Endothelial cell of umbilical vein (primary cell): Measurements from ENCODE around the gene TLE3. TPM values are rescaled to one million over a fixed set of nuclear protein-coding genes. Genes with fewer than 3 reads are reported as not detected.

Experiments
- BruUV-seq: library from RNA; stranded (reverse); fragments of 400-500 nt; replicated peaks from 2 replicates; lab custom pipeline; 2021; lab: Mats Ljungman, UMichigan
- CTCF ChIA-PET: fragments of 300-600, 350-600 bp; sonication (Branson Sonifier 250); formaldehyde crosslinking; loops from one replicate; lab custom pipeline; 2021; ENCODE audit warnings: antibody characterized with exemption, inconsistent platforms; lab: Charles Lee
- POLR2A ChIA-PET: fragments of 300-600, 350-600 bp; sonication (Branson Sonifier 250); formaldehyde crosslinking; loops from one replicate; lab custom pipeline; 2021; ENCODE audit warnings: antibody characterized with exemption, inconsistent platforms; lab: Charles Lee
- DNase-seq: peaks from one replicate; pipeline ENCODE4 v3.0.0-alpha.2; 2011; ENCODE audit warnings: low read depth, low spot score
- FAIRE-seq: peaks from 2 replicates; lab custom pipeline; 2011; peaks lifted over from hg19 to GRCh38; lab: Jason Lieb, UNC
- H2AFZ ChIP-seq: 2 replicates; pipeline ENCODE4 v1.6.0; 2012; ENCODE audit warnings: low read depth, low read length, control low read depth, inconsistent platforms
- H3K27ac ChIP-seq: 2 replicates; pipeline ENCODE4 v1.5.1; 2011; ENCODE audit warnings: low read depth, mild to moderate bottlenecking, control low read depth, low read length, moderate library complexity; ENCODE audit not compliant: insufficient read depth
- H3K27me3 ChIP-seq, 2 experiments: 2 replicates each; pipeline versions ENCODE4 v1.6.0 to v1.6.1; 2011; ENCODE audit warnings: low read length in 2 of 2, mixed read lengths in 1 of 2; ENCODE audit not compliant: control insufficient read depth in 2 of 2, insufficient read depth in 2 of 2
- H3K36me3 ChIP-seq, 2 experiments: 2 replicates in 1 of 2; 3 replicates in 1 of 2; pipeline ENCODE4 v1.5.1; 2011; ENCODE audit warnings: low read length in 2 of 2, mild to moderate bottlenecking in 1 of 2, moderate library complexity in 1 of 2; ENCODE audit not compliant: control insufficient read depth in 2 of 2, insufficient read depth in 2 of 2; ENCODE audit errors: extremely low read depth in 1 of 2
- H3K4me1 ChIP-seq: 3 replicates; pipeline ENCODE4 v1.5.1; 2011; ENCODE audit warnings: mild to moderate bottlenecking, low read length; ENCODE audit not compliant: control insufficient read depth, insufficient read depth; ENCODE audit errors: extremely low read depth
- H3K4me2 ChIP-seq: 2 replicates; pipeline ENCODE4 v1.6.1; 2011; ENCODE audit warnings: low read length, control low read depth, mixed read lengths; ENCODE audit not compliant: insufficient read depth
- H3K4me3 ChIP-seq, 3 experiments: fragments of 200-600 bp in 1 of 3; sonication (generic), shearing (Covaris generic) in 1 of 3; replicated peaks in 1 of 3; 2 replicates each; pipeline ENCODE4 v1.5.1; 2011 to 2016; ENCODE audit warnings: control low read depth in 3 of 3, low read length in 3 of 3, mild to moderate bottlenecking in 2 of 3, inconsistent platforms in 1 of 3, low read depth in 1 of 3, moderate library complexity in 1 of 3; ENCODE audit not compliant: insufficient read depth in 1 of 3
- H3K79me2 ChIP-seq: 2 replicates; pipeline ENCODE4 v1.6.0; 2012; ENCODE audit warnings: low read length, inconsistent platforms; ENCODE audit not compliant: control insufficient read depth, insufficient read depth
- H3K9ac ChIP-seq: replicated peaks from 2 replicates; pipeline ENCODE3; 2011; ENCODE audit warnings: low read length, control low read depth; ENCODE audit not compliant: insufficient read depth; ENCODE audit errors: extremely low read depth
- H3K9me1 ChIP-seq: replicated peaks from 3 replicates; pipeline ENCODE4 v1.6.0; 2011; ENCODE audit warnings: mild to moderate bottlenecking, low read length; ENCODE audit not compliant: control insufficient read depth, insufficient read depth; ENCODE audit errors: extremely low read depth
- H3K9me3 ChIP-seq: replicated peaks from 2 replicates; pipeline ENCODE4 v1.5.1; 2012; ENCODE audit warnings: low read length, inconsistent platforms; ENCODE audit not compliant: control insufficient read depth, insufficient read depth
- H4K20me1 ChIP-seq: replicated peaks from 2 replicates; pipeline ENCODE3; 2011; ENCODE audit warnings: mild to moderate bottlenecking, low read length; ENCODE audit not compliant: control insufficient read depth, insufficient read depth; ENCODE audit errors: extremely low read depth
- CTCF ChIP-seq, 2 donors: IDR thresholded peaks; 1 replicate in 1 of 2; 2 replicates in 1 of 2; pipeline ENCODE4 v1.5.1; 2011; ENCODE audit warnings: low read length in 2 of 2, mild to moderate bottlenecking in 2 of 2, moderate library complexity in 2 of 2, control low read depth in 1 of 2, inconsistent platforms in 1 of 2, low read depth in 1 of 2; ENCODE audit not compliant: insufficient read depth in 1 of 2; ENCODE audit errors: extremely low read depth in 1 of 2
- EZH2 ChIP-seq: IDR thresholded peaks from 2 replicates; pipeline ENCODE4 v1.6.1; 2012; ENCODE audit warnings: borderline replicate concordance, low read depth, mild to moderate bottlenecking, moderate library complexity, low read length, inconsistent platforms; ENCODE audit not compliant: severe bottlenecking
- FOS ChIP-seq: IDR thresholded peaks from 2 replicates; pipeline ENCODE4 v1.6.1; 2011; ENCODE audit warnings: mild to moderate bottlenecking, low read length, moderate library complexity, borderline replicate concordance; ENCODE audit not compliant: insufficient read depth
- GATA2 ChIP-seq: IDR thresholded peaks from 2 replicates; pipeline ENCODE4 v1.7.0; 2011; ENCODE audit warnings: low read depth, mild to moderate bottlenecking, moderate library complexity, mixed read lengths, low read length; ENCODE audit not compliant: insufficient read length, insufficient read depth
- JUN ChIP-seq: IDR thresholded peaks from 2 replicates; pipeline ENCODE4 v1.6.1; 2011; ENCODE audit warnings: borderline replicate concordance, low read depth; ENCODE audit not compliant: insufficient read length, insufficient read depth
- MAX ChIP-seq: IDR thresholded peaks from 2 replicates; pipeline ENCODE4 v1.6.1; 2011; ENCODE audit not compliant: insufficient read depth, insufficient read length
- MYC ChIP-seq: IDR thresholded peaks from one replicate; pipeline ENCODE4 v1.6.1; 2011; ENCODE audit warnings: mild to moderate bottlenecking, low read depth, low read length
- POLR2A ChIP-seq: IDR thresholded peaks from 2 replicates; pipeline ENCODE4 v1.6.1; 2012; ENCODE audit warnings: low read depth, mild to moderate bottlenecking, control low read depth, low read length
- POLR2AphosphoS5 ChIP-seq: IDR thresholded peaks from 2 replicates; pipeline ENCODE4 v1.6.1; 2012; ENCODE audit warnings: low read depth, mild to moderate bottlenecking, control low read depth, low read length, moderate library complexity; ENCODE audit not compliant: insufficient read depth
- dilution Hi-C: fragments of 300-500 bp; cut with MboI; formaldehyde crosslinking; loops from one replicate; pipeline ENCODE4 v1.15.0; 2019; ENCODE audit warnings: low sequenced_read_pairs; ENCODE audit not compliant: extremely low pct_ligation_motif_present
- intact Hi-C: fragments of 100-400 bp; cut with micrococcal nuclease; formaldehyde crosslinking; loops from one replicate; pipeline ENCODE4 v1.10.0; 2022
- polyA plus RNA-seq, 4 experiments: library from polyadenylated mRNA; depleted of rRNA in 3 of 4; stranded (reverse) in 3 of 4; unstranded in 1 of 4; fragments of >200 nt; gene quantifications; 2 replicates each; pipeline versions ENCODE4 v1.2.1 to v1.2.3, GENCODE V29; 2011 to 2012; ENCODE audit warnings: missing spikeins in 1 of 4
- total RNA-seq: library from RNA; stranded (reverse); gene quantifications from 2 replicates; pipeline ENCODE4 v1.2.3, GENCODE V29; 2021

TLE3 gene
- total and polyA plus RNA-seq, 2 donors (not counting 3 experiments of a cell fraction or from before 2014, with no cell fraction given): 40.5 to 56.9 TPM

GRCh38 chr15:70055601-70056051 lies 42.1 kb downstream of the TLE3 start:
- Histone ChIP-seq H3K4me2 (no peak overlapping the region), H3K4me1 (no peaks in the 10 kb centered on the region), H4K20me1 (no peaks in the 10 kb centered on the region), H3K9me3 (no peaks in the 10 kb centered on the region), H3K36me3 (peaks cover 38 to 90% of the 10 kb centered on the region in 2 experiments), H3K4me3 (no peak overlapping the region), H2AFZ (no peak overlapping the region), H3K27ac (no peak overlapping the region), H3K9ac (no peak overlapping the region), H3K27me3 (no peaks in the 10 kb centered on the region), H3K9me1 (no peaks in the 10 kb centered on the region), H3K79me2 (no peaks in the 10 kb centered on the region)
- no peak for FAIRE-seq
- dilution Hi-C loops (no loop called here), intact Hi-C loops (no loop called here)
- DNase-seq: no peak
- no peak for TF ChIP-seq MAX
- no peak for TF ChIP-seq CTCF (IDR thresholded peaks at IDR 0.05; ENCODE audit: extremely low read depth in 1 of 2, insufficient read depth in 1 of 2, low read depth in 1 of 2, low read length in 2 of 2)
- no peak for TF ChIP-seq JUN
- no peak for TF ChIP-seq EZH2
- no peak for TF ChIP-seq MYC
- no peak for TF ChIP-seq POLR2A
- no peak for TF ChIP-seq POLR2AphosphoS5
- TF ChIP-seq GATA2: no peak
- no peak for TF ChIP-seq FOS
- ChIA-PET POLR2A (no interaction called here), CTCF (no interaction called here)
- no TSS peak for BruUV-seq
